ENCODE data around the gene TTPAL. TPM values are rescaled to one million over a fixed set of nuclear protein-coding genes. Genes with fewer than 3 reads are reported as not detected.

The TTPAL gene
- total RNA-seq, 2 donors from 2014 or later: 18.3 to 19.4 TPM

DNA sequence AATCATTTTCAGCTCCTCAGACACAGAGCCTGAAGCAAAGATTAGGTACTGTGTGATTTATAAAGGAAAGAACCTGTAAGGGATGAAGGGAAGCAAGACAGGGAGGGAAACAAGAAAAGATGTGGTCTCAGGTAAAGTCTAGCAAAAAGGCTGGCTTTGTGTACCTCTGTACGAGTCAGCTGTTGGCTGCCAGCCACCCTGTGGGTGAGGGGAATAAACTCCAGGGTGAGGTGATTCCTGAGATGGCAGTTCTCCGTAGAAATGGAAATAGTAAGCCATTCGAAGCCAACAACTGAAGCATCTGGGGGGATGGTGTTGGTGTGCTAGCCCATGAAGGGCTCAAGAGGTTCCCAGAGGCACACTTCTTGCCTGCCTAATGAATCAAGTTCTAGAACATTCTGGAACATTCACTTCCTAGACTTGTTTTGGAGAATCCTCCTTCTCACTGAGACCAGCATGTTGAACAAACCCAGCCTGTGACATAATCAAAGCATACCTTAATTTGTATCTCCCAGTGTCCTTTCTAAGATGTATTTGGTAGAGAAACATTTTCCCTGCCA is 10.6 kb upstream of the TTPAL start:
- no peaks in the 10 kb centered on the region for H3K27me3 ChIP-seq (ENCODE audit: control insufficient read depth, insufficient read depth, low read length, poor library complexity, severe bottlenecking)
- H3K9me3 ChIP-seq (ENCODE audit: control insufficient read depth, low read length): no peaks in the 10 kb centered on the region
- Mint-ChIP-seq H3K9me3 (no peaks in the 10 kb centered on the region), H3K36me3 (ENCODE audit: low read depth) (no peaks in the 10 kb centered on the region), H3K4me3 (no peak overlapping the region), H3K27me3 (ENCODE audit: insufficient read depth) (no peaks in the 10 kb centered on the region), H3K27ac (no peak overlapping the region), H3K4me1 (no peaks in the 10 kb centered on the region)
- no peak overlapping the region for H3K4me3 ChIP-seq (ENCODE audit: low read length)
- no peaks in the 10 kb centered on the region for H3K36me3 ChIP-seq (ENCODE audit: control insufficient read depth, insufficient read depth, low read length)
- no peak overlapping the region for H3K9ac ChIP-seq (ENCODE audit: extremely low read depth, low read length, poor library complexity, severe bottlenecking)
- no peaks in the 10 kb centered on the region for H3K4me1 ChIP-seq (ENCODE audit: control insufficient read depth, insufficient read depth, low read length)
- DNase-seq: no peak
- WGBS, 2 experiments (ENCODE audit: insufficient coverage in 1 of 2, insufficient read length in 1 of 2): 83 to 87% methylated on average over 3 of the region's 3 CpGs
- no peak overlapping the region for H3K27ac ChIP-seq (ENCODE audit: low read depth, low read length)
- TF ChIP-seq, protein P1, sequence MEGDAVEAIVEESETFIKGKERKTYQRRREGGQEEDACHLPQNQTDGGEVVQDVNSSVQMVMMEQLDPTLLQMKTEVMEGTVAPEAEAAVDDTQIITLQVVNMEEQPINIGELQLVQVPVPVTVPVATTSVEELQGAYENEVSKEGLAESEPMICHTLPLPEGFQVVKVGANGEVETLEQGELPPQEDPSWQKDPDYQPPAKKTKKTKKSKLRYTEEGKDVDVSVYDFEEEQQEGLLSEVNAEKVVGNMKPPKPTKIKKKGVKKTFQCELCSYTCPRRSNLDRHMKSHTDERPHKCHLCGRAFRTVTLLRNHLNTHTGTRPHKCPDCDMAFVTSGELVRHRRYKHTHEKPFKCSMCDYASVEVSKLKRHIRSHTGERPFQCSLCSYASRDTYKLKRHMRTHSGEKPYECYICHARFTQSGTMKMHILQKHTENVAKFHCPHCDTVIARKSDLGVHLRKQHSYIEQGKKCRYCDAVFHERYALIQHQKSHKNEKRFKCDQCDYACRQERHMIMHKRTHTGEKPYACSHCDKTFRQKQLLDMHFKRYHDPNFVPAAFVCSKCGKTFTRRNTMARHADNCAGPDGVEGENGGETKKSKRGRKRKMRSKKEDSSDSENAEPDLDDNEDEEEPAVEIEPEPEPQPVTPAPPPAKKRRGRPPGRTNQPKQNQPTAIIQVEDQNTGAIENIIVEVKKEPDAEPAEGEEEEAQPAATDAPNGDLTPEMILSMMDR (conservative IDR thresholded peaks at IDR 0.05): no peak

- Histone ChIP-seq H3K9ac (ENCODE audit: extremely low read depth, low read length, poor library complexity, severe bottlenecking) (no peak overlapping the region), H3K4me3 (ENCODE audit: low read length) (no peak overlapping the region), H3K27ac (ENCODE audit: low read depth, low read length) (no peak overlapping the region), H3K27me3 (ENCODE audit: control insufficient read depth, insufficient read depth, low read length, poor library complexity, severe bottlenecking) (no peaks in the 10 kb centered on the region), H3K9me3 (ENCODE audit: control insufficient read depth, low read length) (no peaks in the 10 kb centered on the region), H3K4me1 (ENCODE audit: control insufficient read depth, insufficient read depth, low read length) (peaks cover 6% of the 10 kb centered on the region), H3K36me3 (ENCODE audit: control insufficient read depth, insufficient read depth, low read length) (no peaks in the 10 kb centered on the region)
- TF ChIP-seq, protein P1 (conservative IDR thresholded peaks at IDR 0.05): no peak
- DNase-seq: peak; percentile 66
- Mint-ChIP-seq H3K4me1 (no peaks in the 10 kb centered on the region), H3K27ac (no peak overlapping the region), H3K27me3 (ENCODE audit: insufficient read depth) (no peaks in the 10 kb centered on the region), H3K36me3 (ENCODE audit: low read depth) (no peaks in the 10 kb centered on the region), H3K9me3 (no peaks in the 10 kb centered on the region), H3K4me3 (no peak overlapping the region)
- 87 to 90% methylated on average over 8 to 12 of the region's 12 CpGs for WGBS, 2 experiments (ENCODE audit: insufficient coverage in 1 of 2, insufficient read length in 1 of 2)
These were observed 8.3 kb upstream of the TTPAL start for GRCh38 chr20:44467289-44467883.

GRCh38 chr20:44468044-44468782 is 7.5 kb upstream of the TTPAL start:
- Histone ChIP-seq H3K27me3 (ENCODE audit: control insufficient read depth, insufficient read depth, low read length, poor library complexity, severe bottlenecking) (no peaks in the 10 kb centered on the region), H3K4me3 (ENCODE audit: low read length) (no peak overlapping the region), H3K27ac (ENCODE audit: low read depth, low read length) (no peak overlapping the region), H3K36me3 (ENCODE audit: control insufficient read depth, insufficient read depth, low read length) (no peaks in the 10 kb centered on the region), H3K9ac (ENCODE audit: extremely low read depth, low read length, poor library complexity, severe bottlenecking) (no peak overlapping the region), H3K9me3 (ENCODE audit: control insufficient read depth, low read length) (no peaks in the 10 kb centered on the region), H3K4me1 (ENCODE audit: control insufficient read depth, insufficient read depth, low read length) (peaks cover 6% of the 10 kb centered on the region)
- Mint-ChIP-seq H3K36me3 (ENCODE audit: low read depth) (no peaks in the 10 kb centered on the region), H3K27ac (no peak overlapping the region), H3K27me3 (ENCODE audit: insufficient read depth) (no peaks in the 10 kb centered on the region), H3K4me3 (no peak overlapping the region), H3K4me1 (no peaks in the 10 kb centered on the region), H3K9me3 (no peaks in the 10 kb centered on the region)
- TF ChIP-seq, protein P1 (conservative IDR thresholded peaks at IDR 0.05): no peak
- 85 to 92% methylated on average over 2 to 8 of the region's 8 CpGs for WGBS, 2 experiments (ENCODE audit: insufficient coverage in 1 of 2, insufficient read length in 1 of 2)
- DNase-seq: no peak
